Keratinocyte (primary cell): ENCODE measurements around the gene TRAF3IP1. TPM values are rescaled to one million over a fixed set of nuclear protein-coding genes. Genes with fewer than 3 reads are reported as not detected.

Source experiments
- DNase-seq: peaks from one replicate; pipeline ENCODE4 v3.0.0-alpha.2; 2011; ENCODE audit warnings: low read depth, missing footprints, low spot score
- FAIRE-seq: peaks from 2 replicates; lab custom pipeline; 2011; peaks lifted over from hg19 to GRCh38; lab: Jason Lieb, UNC
- H2AFZ ChIP-seq: 2 replicates; pipeline ENCODE4 v1.6.0; 2012; ENCODE audit warnings: low read length, control low read depth, inconsistent platforms; ENCODE audit not compliant: control insufficient read depth
- H3K27ac ChIP-seq: 2 replicates; pipeline ENCODE4 v1.5.1; 2011; ENCODE audit warnings: low read length; ENCODE audit not compliant: control insufficient read depth, insufficient read depth
- H3K27me3 ChIP-seq: 3 replicates; pipeline ENCODE4 v1.6.0; 2011; ENCODE audit warnings: low read length; ENCODE audit not compliant: control insufficient read depth, insufficient read depth; ENCODE audit errors: extremely low read depth
- H3K36me3 ChIP-seq, 2 experiments: 2 replicates in 1 of 2; 3 replicates in 1 of 2; pipeline ENCODE4 v1.5.1; 2011; ENCODE audit warnings: low read length in 2 of 2, mild to moderate bottlenecking in 1 of 2; ENCODE audit not compliant: control insufficient read depth in 2 of 2, insufficient read depth in 2 of 2; ENCODE audit errors: extremely low read depth in 1 of 2
- H3K4me1 ChIP-seq: 3 replicates; pipeline ENCODE4 v1.5.1; 2011; ENCODE audit warnings: low read length; ENCODE audit not compliant: control insufficient read depth, insufficient read depth; ENCODE audit errors: extremely low read depth
- H3K4me2 ChIP-seq: 3 replicates; pipeline ENCODE4 v1.6.0; 2011; ENCODE audit warnings: low read depth, low read length; ENCODE audit not compliant: control insufficient read depth, insufficient read depth; ENCODE audit errors: extremely low read depth
- H3K4me3 ChIP-seq, 3 experiments: fragments of 200-600 bp in 1 of 3; sonication (generic) in 1 of 3; 2 replicates in 2 of 3; 3 replicates in 1 of 3; pipeline ENCODE4 v1.5.1; 2011 to 2016; ENCODE audit warnings: low read length in 3 of 3, mild to moderate bottlenecking in 3 of 3, control low read depth in 2 of 3, inconsistent platforms in 1 of 3, low read depth in 1 of 3, mixed read lengths in 1 of 3, mixed run types in 1 of 3, moderate library complexity in 1 of 3; ENCODE audit not compliant: control insufficient read depth in 2 of 3, insufficient read depth in 2 of 3; ENCODE audit errors: extremely low read depth in 1 of 3
- H3K79me2 ChIP-seq: 2 replicates; pipeline ENCODE4 v1.6.0; 2012; ENCODE audit warnings: low read length; ENCODE audit not compliant: control insufficient read depth, insufficient read depth
- H3K9ac ChIP-seq: 3 replicates; pipeline ENCODE4 v1.6.0; 2011; ENCODE audit warnings: low read length; ENCODE audit not compliant: control insufficient read depth, insufficient read depth; ENCODE audit errors: extremely low read depth
- H3K9me1 ChIP-seq: 3 replicates; pipeline ENCODE4 v1.6.0; 2011; ENCODE audit warnings: low read length; ENCODE audit not compliant: control insufficient read depth, insufficient read depth; ENCODE audit errors: extremely low read depth
- H3K9me3 ChIP-seq: 2 replicates; pipeline ENCODE4 v1.5.1; 2012; ENCODE audit warnings: low read depth, low read length; ENCODE audit not compliant: control insufficient read depth
- H4K20me1 ChIP-seq: 3 replicates; pipeline ENCODE4 v1.6.0; 2011; ENCODE audit warnings: low read length; ENCODE audit not compliant: control insufficient read depth, insufficient read depth; ENCODE audit errors: extremely low read depth
- EZH2 ChIP-seq: IDR thresholded peaks from one replicate; pipeline ENCODE4 v1.6.1; 2012; ENCODE audit warnings: inconsistent platforms, mild to moderate bottlenecking, low read length, moderate library complexity
- dilution Hi-C: fragments of 300-500 bp; cut with MboI; formaldehyde crosslinking; loops from one replicate; pipeline ENCODE4 v1.7.0; 2020; ENCODE audit warnings: low sequenced_read_pairs; ENCODE audit not compliant: extremely low pct_ligation_motif_present
- polyA plus RNA-seq, 5 experiments: library from polyadenylated mRNA; depleted of rRNA in 3 of 5; stranded (reverse) in 3 of 5; stranded (forward) in 1 of 5; unstranded in 1 of 5; fragments of >200 nt; gene quantifications; 1 replicate in 1 of 5; 2 replicates in 3 of 5; 3 replicates in 1 of 5; pipeline versions ENCODE4 v1.2.1 to v1.2.3, GENCODE V29; 2011 to 2012; ENCODE audit warnings: missing spikeins in 2 of 5, low read depth in 1 of 5, low replicate concordance in 1 of 5
- TF ChIP-seq, protein P1 (sequence below), 3 experiments: IDR thresholded peaks in 1 of 3; conservative IDR thresholded peaks in 1 of 3; optimal IDR thresholded peaks in 1 of 3; 2 replicates in 2 of 3; 3 replicates in 1 of 3; pipeline versions ENCODE3 to v1.5.1; 2011; ENCODE audit warnings: low read length in 3 of 3, mild to moderate bottlenecking in 3 of 3, moderate library complexity in 2 of 3, control low read depth in 1 of 3, inconsistent platforms in 1 of 3; ENCODE audit not compliant: insufficient read depth in 2 of 3; ENCODE audit errors: extremely low read depth in 1 of 3

Gene TRAF3IP1
- polyA plus RNA-seq, 1 donor (not counting 4 experiments of a cell fraction or from before 2014, with no cell fraction given): 7.0 TPM

DNA sequence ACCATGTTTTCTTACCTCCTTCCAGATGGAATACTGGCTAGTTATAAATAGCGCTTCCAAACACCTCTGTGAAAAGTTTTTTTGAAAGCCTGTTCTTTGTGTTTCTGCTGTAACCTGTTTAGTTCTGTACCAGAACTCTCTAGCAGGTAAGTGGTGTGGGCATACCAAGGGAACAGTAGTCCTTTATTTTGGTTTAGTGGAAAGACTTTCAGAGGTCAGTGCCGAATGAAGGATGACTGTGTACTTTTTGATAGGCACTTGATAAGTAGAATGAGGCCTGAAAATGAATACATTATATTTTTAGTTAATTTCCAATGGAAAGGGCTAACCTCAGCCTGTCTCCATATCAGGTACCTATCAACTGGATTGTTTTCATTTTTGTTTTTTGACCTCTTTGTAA is 78.8 kb downstream of the TRAF3IP1 start:
- dilution Hi-C loops: no loop called here
- Histone ChIP-seq H3K4me3 (no peak overlapping the region), H3K27ac (no peak overlapping the region), H3K79me2 (no peaks in the 10 kb centered on the region), H3K4me2 (no peak overlapping the region), H2AFZ (no peak overlapping the region), H3K9me3 (no peaks in the 10 kb centered on the region), H4K20me1 (no peaks in the 10 kb centered on the region), H3K36me3 (peaks cover 0 to 2% of the 10 kb centered on the region in 2 experiments), H3K9ac (no peak overlapping the region), H3K27me3 (no peaks in the 10 kb centered on the region), H3K9me1 (no peaks in the 10 kb centered on the region), H3K4me1 (peaks cover 6% of the 10 kb centered on the region)
- DNase-seq (no peak), FAIRE-seq (no peak)
- TF ChIP-seq, protein P1, sequence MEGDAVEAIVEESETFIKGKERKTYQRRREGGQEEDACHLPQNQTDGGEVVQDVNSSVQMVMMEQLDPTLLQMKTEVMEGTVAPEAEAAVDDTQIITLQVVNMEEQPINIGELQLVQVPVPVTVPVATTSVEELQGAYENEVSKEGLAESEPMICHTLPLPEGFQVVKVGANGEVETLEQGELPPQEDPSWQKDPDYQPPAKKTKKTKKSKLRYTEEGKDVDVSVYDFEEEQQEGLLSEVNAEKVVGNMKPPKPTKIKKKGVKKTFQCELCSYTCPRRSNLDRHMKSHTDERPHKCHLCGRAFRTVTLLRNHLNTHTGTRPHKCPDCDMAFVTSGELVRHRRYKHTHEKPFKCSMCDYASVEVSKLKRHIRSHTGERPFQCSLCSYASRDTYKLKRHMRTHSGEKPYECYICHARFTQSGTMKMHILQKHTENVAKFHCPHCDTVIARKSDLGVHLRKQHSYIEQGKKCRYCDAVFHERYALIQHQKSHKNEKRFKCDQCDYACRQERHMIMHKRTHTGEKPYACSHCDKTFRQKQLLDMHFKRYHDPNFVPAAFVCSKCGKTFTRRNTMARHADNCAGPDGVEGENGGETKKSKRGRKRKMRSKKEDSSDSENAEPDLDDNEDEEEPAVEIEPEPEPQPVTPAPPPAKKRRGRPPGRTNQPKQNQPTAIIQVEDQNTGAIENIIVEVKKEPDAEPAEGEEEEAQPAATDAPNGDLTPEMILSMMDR (optimal IDR thresholded peaks at IDR 0.05 in 1 of 3, IDR thresholded peaks at IDR 0.05 in 1 of 3, conservative IDR thresholded peaks at IDR 0.05 in 1 of 3; ENCODE audit: extremely low read depth in 1 of 3, insufficient read depth in 2 of 3, low read length in 3 of 3): no peak
- no peak for TF ChIP-seq EZH2

DNA sequence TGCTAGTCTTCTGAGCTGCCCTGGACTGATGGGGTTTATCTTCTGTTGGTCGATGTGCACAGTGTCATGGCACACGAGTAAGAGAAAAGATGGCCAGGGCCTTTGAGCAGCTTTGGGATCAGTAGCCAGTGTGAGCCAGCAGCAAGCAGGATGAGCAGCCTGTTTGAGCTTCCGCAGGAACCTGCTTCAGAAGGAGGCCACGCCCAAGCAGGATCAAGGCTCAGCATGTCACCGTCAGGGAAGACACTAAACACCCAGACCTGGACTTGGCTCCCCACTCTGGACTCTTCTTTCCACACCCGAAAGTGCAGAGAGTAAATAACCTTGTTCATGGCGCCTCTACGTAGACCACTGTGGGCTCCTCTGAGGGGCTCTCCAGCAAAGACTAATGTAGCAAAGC is 81.2 kb downstream of the TRAF3IP1 start:
- Histone ChIP-seq H4K20me1 (no peaks in the 10 kb centered on the region), H3K4me1 (peaks cover 6% of the 10 kb centered on the region), H3K79me2 (no peaks in the 10 kb centered on the region), H3K27me3 (no peaks in the 10 kb centered on the region), H3K9ac (no peak overlapping the region), H3K9me3 (no peaks in the 10 kb centered on the region), H3K36me3 (peaks cover 0 to 4% of the 10 kb centered on the region in 2 experiments), H3K9me1 (no peaks in the 10 kb centered on the region), H3K27ac (no peak overlapping the region), H2AFZ (peak overlapping the region; percentile 65), H3K4me2 (no peak overlapping the region), H3K4me3 (no peak overlapping the region)
- TF ChIP-seq, protein P1 (optimal IDR thresholded peaks at IDR 0.05 in 1 of 3, IDR thresholded peaks at IDR 0.05 in 1 of 3, conservative IDR thresholded peaks at IDR 0.05 in 1 of 3; ENCODE audit: extremely low read depth in 1 of 3, insufficient read depth in 2 of 3, low read length in 3 of 3): no peak
- TF ChIP-seq EZH2: no peak
- FAIRE-seq (peak; percentile 77), DNase-seq (no peak)
- dilution Hi-C loops: no loop called here
